ENCODE measurements around the gene ZNF398. TPM values are rescaled to one million over a fixed set of nuclear protein-coding genes. Genes with fewer than 3 reads are reported as not detected.

The ZNF398 gene
- total RNA-seq, 1 donor from 2014 or later: 14.9 TPM

GRCh38 chr7:149196705-149197171, 49.5 kb downstream of the ZNF398 start:
- TF ChIP-seq CTCF (IDR thresholded peaks at IDR 0.05; ENCODE audit: unreplicated experiment): no peak
- peak overlapping the region; percentile 96 for H3K4me3 Mint-ChIP-seq (ENCODE audit: unreplicated experiment)
- peaks cover 38% of the 10 kb centered on the region for H3K4me1 Mint-ChIP-seq (ENCODE audit: unreplicated experiment)

DNA sequence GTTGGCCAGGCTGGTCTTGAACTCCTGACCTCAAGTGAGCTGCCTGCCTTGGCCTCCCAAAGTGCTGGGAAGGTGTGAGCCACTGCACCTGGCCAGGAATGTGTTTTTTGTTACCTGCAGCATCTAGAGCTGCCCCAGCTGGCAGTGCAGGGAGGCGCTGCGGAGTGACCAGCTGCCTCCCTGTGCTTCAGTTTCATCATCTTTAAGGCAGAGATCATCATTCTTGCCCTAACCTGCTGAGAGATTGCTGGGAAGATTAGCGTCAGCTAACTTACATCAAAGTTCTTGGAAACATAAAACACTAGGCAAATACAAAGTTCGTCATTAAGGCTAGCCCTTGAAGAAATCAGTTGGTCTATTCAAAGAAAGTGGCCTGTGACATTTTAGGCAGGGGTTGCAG, 50.4 kb downstream of the ZNF398 start:
- TF ChIP-seq CTCF (IDR thresholded peaks at IDR 0.05; ENCODE audit: unreplicated experiment): no peak

More at GRCh38 chr7:149196705-149197171, 49.5 kb downstream of the ZNF398 start:
- H3K9me3 Mint-ChIP-seq (ENCODE audit: unreplicated experiment): no peaks in the 10 kb centered on the region
- H3K27me3 Mint-ChIP-seq (ENCODE audit: unreplicated experiment): peaks cover 9% of the 10 kb centered on the region
- H3K36me3 Mint-ChIP-seq (ENCODE audit: low read depth, unreplicated experiment): peaks cover 40% of the 10 kb centered on the region
- no peak for DNase-seq (ENCODE audit: low spot score)
- no peak overlapping the region for H3K27ac Mint-ChIP-seq (ENCODE audit: unreplicated experiment)

DNA sequence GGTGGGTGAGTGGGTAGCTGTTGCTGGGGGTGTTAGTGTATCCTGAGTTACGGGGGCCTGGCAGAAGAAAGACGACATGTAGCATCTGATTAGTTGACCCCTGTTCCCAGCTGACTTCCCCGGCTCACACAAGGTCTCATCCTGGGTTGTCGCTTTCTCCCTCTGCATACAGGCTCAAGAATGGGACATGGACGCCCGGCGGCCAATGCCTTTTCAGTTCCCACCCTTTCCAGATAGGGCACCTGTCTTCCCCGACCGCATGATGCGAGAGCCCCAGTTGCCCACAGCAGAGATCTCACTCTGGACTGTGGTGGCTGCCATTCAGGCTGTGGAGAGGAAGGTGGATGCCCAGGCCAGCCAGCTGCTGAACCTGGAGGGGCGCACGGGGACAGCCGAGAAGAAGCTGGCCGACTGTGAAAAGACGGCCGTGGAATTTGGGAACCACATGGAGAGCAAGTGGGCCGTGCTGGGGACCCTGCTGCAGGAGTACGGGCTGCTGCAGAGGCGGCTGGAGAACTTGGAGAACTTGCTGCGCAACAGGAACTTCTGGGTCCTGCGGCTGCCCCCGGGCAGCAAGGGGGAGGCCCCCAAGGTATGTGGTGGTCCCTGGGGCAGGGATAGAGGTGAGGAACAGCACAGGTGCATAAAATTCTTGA, 51.0 kb downstream of the ZNF398 start:
- peaks cover 50% of the 10 kb centered on the region for H3K36me3 Mint-ChIP-seq (ENCODE audit: low read depth, unreplicated experiment)
- no peak for TF ChIP-seq CTCF (IDR thresholded peaks at IDR 0.05; ENCODE audit: unreplicated experiment)
- peaks cover 9% of the 10 kb centered on the region for H3K27me3 Mint-ChIP-seq (ENCODE audit: unreplicated experiment)
- DNase-seq (ENCODE audit: low spot score): no peak
- peaks cover 29% of the 10 kb centered on the region for H3K4me1 Mint-ChIP-seq (ENCODE audit: unreplicated experiment)
- H3K9me3 Mint-ChIP-seq (ENCODE audit: unreplicated experiment): no peaks in the 10 kb centered on the region
- H3K27ac Mint-ChIP-seq (ENCODE audit: unreplicated experiment): no peak overlapping the region
- H3K4me3 Mint-ChIP-seq (ENCODE audit: unreplicated experiment): peak overlapping the region; percentile 77

More for the DNA sequence above, 50.4 kb downstream of the ZNF398 start:
- H3K27ac Mint-ChIP-seq (ENCODE audit: unreplicated experiment): no peak overlapping the region
- H3K27me3 Mint-ChIP-seq (ENCODE audit: unreplicated experiment): peaks cover 9% of the 10 kb centered on the region
- peaks cover 35% of the 10 kb centered on the region for H3K4me1 Mint-ChIP-seq (ENCODE audit: unreplicated experiment)
- H3K4me3 Mint-ChIP-seq (ENCODE audit: unreplicated experiment): peak overlapping the region; percentile 77
- H3K9me3 Mint-ChIP-seq (ENCODE audit: unreplicated experiment): no peaks in the 10 kb centered on the region
- peaks cover 44% of the 10 kb centered on the region for H3K36me3 Mint-ChIP-seq (ENCODE audit: low read depth, unreplicated experiment)
- no peak for DNase-seq (ENCODE audit: low spot score)

GRCh38 chr7:149199234-149199995, 52.2 kb downstream of the ZNF398 start:
- DNase-seq (ENCODE audit: low spot score): no peak
- Mint-ChIP-seq H3K27me3 (ENCODE audit: unreplicated experiment) (peaks cover 10% of the 10 kb centered on the region), H3K4me1 (ENCODE audit: unreplicated experiment) (peaks cover 26% of the 10 kb centered on the region), H3K4me3 (ENCODE audit: unreplicated experiment) (peak overlapping the region; percentile 87), H3K36me3 (ENCODE audit: low read depth, unreplicated experiment) (peaks cover 60% of the 10 kb centered on the region), H3K9me3 (ENCODE audit: unreplicated experiment) (no peaks in the 10 kb centered on the region), H3K27ac (ENCODE audit: unreplicated experiment) (no peak overlapping the region)
- TF ChIP-seq CTCF (IDR thresholded peaks at IDR 0.05; ENCODE audit: unreplicated experiment): no peak

DNA sequence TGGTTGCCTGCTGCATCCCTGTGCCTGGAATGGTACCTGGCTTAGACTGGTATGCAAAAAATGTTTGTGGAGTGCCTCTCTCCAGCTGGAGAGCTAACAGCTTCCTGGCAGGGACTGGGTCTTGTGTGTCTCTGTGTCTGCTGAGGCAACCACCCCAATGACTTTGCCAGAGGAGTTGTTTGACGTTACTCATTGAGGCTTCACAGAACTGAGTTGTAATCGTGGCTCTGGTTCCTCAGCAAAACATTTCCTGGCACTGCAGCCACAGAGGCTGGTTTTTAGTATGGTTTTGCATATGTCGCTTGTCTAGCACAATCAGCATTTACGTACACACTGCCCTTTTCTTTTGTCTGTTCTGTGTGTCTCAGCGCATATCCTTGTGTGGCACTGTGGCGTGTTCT, 55.6 kb downstream of the ZNF398 start:
- Mint-ChIP-seq H3K27ac (ENCODE audit: unreplicated experiment) (no peak overlapping the region), H3K4me1 (ENCODE audit: unreplicated experiment) (peaks cover 11% of the 10 kb centered on the region), H3K9me3 (ENCODE audit: unreplicated experiment) (no peaks in the 10 kb centered on the region), H3K36me3 (ENCODE audit: low read depth, unreplicated experiment) (peaks cover 80% of the 10 kb centered on the region), H3K4me3 (ENCODE audit: unreplicated experiment) (no peak overlapping the region), H3K27me3 (ENCODE audit: unreplicated experiment) (peaks cover 6% of the 10 kb centered on the region)
- TF ChIP-seq CTCF (IDR thresholded peaks at IDR 0.05; ENCODE audit: unreplicated experiment): no peak
- no peak for DNase-seq (ENCODE audit: low spot score)
